HG03571 (cell line): Measurements from ENCODE around the gene ARMCX2.
A peak's percentile ranks its signal among the peaks of the same experiment; 100 is the strongest.
"Not testable (repeated sequence)": the region's sequence is repeated elsewhere in the genome, so short reads cannot be mapped to it uniquely, and the experiment has no call there.

ENCODE experiments used
- ATAC-seq: cut with Tn5 transposase; IDR thresholded peaks from one replicate; pipeline ENCODE4 v1.9.1; 2021; ENCODE audit not compliant: unreplicated experiment

Gene ARMCX2

GRCh38 chrX:101659601-101660063, at the start of gene ARMCX2:
TSS of gene ARMCX2 (minus strand) at chrX:101659850. CDS start at chrX:101657588, 2,262 bp downstream.
- peak; percentile 54 for ATAC-seq

DNA sequence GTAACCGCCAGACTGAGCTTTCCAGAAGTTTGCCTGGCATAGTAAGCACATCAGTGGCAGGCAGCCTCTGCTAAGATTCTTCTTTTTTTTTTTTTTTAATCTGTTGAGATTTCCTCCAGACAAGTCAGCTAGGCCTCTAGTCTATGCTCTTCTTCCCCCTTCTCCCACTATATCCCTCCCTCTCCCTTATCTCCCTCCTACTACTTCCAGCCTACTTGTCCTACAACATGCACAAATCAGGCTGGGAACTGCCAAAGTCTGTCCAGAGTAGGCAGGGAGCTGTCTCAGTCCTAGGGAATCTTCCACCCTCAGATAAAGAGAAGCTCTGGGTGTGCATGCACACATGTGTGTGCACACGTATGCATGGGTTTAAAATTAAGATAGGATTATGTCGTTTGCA, 49.7 kb upstream of the ARMCX2 start:
- ATAC-seq, result no peak

DNA sequence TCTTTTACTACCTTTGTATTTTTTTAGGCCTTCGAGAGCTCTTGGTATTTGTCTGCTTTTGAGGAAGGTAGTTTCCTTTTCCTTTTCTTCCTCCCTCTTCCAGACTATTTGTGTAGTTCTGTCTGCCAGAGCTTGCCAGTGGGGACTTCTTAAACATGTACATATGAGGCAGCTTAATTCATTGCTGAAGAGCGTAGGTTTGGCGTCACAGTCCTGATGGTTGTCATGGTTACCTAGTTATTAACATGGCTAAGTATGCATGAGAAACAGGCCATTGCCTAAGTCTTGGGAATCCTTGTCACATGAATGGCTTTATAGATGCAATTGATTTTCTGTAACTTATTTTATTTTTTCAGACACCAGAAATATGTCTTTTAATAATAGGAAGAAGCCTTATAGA, 48.5 kb upstream of the ARMCX2 start:
- ATAC-seq, result no peak

DNA sequence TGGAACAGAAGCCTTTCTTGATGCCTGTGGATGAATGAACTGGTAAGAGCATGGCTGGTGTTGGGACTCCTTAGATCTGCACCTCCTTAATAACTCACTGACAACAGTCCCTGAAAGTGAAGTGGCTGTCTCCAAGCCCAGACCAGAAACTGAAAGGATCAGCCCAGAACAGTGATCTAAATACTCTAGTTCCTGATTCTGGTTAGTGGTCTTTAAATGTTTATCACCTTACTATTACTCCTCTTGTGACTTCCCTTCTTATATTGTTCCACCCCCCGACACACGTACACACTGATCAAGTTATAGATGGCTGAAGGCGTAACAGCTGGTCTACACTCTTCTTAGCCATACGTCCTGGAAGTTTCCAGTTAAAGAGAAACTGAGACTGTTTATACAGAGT, 33.8 kb upstream of the ARMCX2 start:
- no peak for ATAC-seq

GRCh38 chrX:101691835-101692234, 32.2 kb upstream of the ARMCX2 start:
- ATAC-seq, result no peak

- ATAC-seq, result no peak
These were observed 26.9 kb upstream of the ARMCX2 start for GRCh38 chrX:101686574-101686973.

DNA sequence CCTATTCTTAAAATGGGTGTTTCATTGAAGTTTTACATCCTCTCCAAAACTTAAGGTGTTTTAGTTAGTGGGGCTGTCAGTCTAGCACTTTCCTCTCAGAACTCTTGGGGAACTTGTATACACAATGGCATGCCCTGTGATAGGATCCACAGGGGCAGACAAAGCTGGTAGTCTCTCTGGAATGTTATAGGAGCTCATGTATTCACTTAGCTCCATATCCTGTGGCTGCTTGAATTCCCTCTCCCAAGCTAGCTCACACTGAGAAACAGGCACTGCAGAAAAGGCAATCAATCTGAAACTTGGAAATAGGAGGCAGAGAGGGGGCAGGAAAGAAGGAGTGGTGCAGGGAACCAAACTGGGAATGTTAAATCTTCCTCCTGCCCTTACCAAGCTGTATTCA, 26.3 kb upstream of the ARMCX2 start:
- no peak for ATAC-seq

DNA sequence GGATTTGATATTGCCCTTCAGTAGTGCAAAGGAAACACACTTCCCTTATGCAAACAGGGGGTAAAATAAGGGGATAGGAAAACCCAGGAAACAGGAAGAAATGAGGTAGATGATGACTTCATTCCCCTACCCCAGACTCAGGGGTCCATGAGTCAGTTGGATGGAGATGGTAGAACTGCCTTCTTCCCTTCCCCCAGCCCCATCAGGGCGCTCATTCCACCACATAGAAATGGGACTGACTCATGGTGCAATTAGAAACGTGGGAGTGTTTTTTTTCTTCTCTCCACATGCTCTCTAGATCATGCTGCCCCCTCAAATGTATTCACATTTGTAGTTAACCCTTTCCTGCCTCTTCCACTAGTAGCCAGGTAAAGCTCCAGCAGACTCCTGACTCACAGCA, 23.1 kb upstream of the ARMCX2 start:
- no peak for ATAC-seq

DNA sequence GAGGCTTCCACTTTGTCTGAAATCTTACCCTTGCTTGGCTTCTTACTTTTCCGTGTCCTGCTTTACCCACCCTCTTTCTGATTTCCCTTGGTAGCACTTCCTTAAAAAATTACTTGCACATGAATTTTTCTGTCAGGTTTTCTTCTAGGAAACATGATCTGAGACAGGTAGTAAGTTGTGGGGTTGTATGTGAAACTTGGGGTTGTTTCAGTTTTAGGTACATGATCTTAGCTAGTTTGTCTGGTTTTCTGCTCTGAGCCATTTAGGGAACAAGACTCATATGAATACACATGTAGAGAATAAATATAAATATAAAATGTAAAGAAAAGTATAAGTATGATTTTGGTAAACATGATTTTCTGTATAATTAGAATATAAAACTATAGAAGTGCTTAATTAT, 17.4 kb upstream of the ARMCX2 start:
- no peak for ATAC-seq

DNA sequence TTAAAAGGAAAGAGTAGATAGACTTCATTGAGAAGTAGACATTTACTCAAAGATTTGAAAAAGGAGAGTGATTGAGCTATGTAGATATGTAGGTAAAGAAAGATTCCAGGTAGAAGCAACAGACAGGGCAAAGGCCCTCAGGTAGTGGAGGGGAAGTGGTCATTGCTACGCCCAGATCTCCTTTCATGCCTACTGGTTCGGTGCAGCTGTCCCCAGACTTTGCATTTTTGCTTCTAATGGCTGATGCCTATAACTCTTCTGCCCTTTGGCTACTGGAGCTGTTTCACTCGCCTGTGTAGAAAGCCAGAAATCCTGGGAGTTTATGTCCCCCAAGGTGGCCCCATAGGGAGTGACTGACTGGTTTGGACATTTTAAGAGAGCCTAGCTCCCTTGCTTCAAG, 16.9 kb upstream of the ARMCX2 start:
- ATAC-seq, result no peak

- no peak for ATAC-seq
These were observed 8.5 kb upstream of the ARMCX2 start for GRCh38 chrX:101668143-101668542.

GRCh38 chrX:101658661-101659491, 774 bp downstream of the ARMCX2 start:
- ATAC-seq, result peak; percentile 50

- ATAC-seq, result no peak
These were observed 2.2 kb downstream of the ARMCX2 start for GRCh38 chrX:101657495-101657894.

DNA sequence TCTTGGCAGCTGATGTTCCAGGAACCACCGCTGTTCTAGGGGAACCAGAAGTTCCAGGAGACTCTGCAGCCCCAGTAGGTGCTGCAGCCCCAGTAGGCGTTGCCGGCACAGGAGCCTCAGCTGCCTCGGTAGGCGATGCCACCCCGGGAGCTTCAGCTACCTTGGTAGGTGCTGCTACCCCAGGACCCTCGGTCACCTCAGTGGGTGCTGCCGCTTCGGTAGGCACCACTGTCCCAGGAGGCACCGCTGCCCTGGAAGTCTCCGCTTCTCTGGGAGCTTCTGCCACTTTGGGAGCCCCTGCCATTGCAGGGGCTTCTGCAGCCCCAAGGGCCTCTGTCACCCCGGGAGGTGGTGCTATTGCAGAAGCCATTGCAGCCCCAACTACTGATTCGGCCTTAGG, 2.8 kb downstream of the ARMCX2 start:
- ATAC-seq, result no peak

- no peak for ATAC-seq
These were observed 4.1 kb downstream of the ARMCX2 start for GRCh38 chrX:101655534-101655933.

GRCh38 chrX:101647716-101648115, 11.9 kb downstream of the ARMCX2 start:
- not testable (repeated sequence) for ATAC-seq

GRCh38 chrX:101642093-101642492, 17.6 kb downstream of the ARMCX2 start:
- no peak for ATAC-seq

- ATAC-seq, result no peak
These were observed 20.1 kb downstream of the ARMCX2 start for GRCh38 chrX:101639583-101639982.

GRCh38 chrX:101619364-101619763, 40.3 kb downstream of the ARMCX2 start:
- no peak for ATAC-seq

- ATAC-seq, result peak; percentile 94
These were observed 42.1 kb downstream of the ARMCX2 start, which contains the start of gene ARMCX6 for GRCh38 chrX:101617211-101618191. TSS of gene ARMCX6 (minus strand) at chrX:101618000. CDS start at chrX:101616620, 1,380 bp downstream.

DNA sequence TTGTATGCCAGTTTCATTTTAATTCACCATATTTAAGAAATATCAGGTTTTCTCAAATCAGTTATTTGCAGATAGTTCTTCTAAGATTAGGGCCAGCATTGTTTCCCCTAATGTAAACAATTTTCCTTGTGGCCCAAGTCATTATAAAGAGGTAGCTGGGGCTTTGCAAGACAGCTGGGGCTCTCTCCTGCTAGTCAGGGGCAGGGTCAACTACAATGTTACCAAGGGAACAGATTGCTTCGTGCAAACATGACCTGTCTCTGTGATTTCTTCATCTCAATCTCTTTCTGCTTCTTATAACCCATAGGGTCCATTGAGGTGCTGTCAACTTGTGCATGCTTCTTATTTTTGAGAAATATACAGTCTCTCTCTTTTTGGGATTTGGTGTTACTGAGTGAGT, 53.9 kb downstream of the ARMCX2 start:
- ATAC-seq, result no peak
